ENCODE measurements around the gene INSR. TPM values are rescaled to one million over a fixed set of nuclear protein-coding genes. Genes with fewer than 3 reads are reported as not detected.
"Not testable (repeated sequence)": the region's sequence is repeated elsewhere in the genome, so short reads cannot be mapped to it uniquely, and the experiment has no call there.

The INSR gene
- 6.0 TPM for polyA plus RNA-seq (2013, experiment 1 of 2; ENCODE audit: insufficient read length)
- polyA plus RNA-seq (2013, experiment 2 of 2; ENCODE audit: insufficient read length), result 5.6 TPM

DNA sequence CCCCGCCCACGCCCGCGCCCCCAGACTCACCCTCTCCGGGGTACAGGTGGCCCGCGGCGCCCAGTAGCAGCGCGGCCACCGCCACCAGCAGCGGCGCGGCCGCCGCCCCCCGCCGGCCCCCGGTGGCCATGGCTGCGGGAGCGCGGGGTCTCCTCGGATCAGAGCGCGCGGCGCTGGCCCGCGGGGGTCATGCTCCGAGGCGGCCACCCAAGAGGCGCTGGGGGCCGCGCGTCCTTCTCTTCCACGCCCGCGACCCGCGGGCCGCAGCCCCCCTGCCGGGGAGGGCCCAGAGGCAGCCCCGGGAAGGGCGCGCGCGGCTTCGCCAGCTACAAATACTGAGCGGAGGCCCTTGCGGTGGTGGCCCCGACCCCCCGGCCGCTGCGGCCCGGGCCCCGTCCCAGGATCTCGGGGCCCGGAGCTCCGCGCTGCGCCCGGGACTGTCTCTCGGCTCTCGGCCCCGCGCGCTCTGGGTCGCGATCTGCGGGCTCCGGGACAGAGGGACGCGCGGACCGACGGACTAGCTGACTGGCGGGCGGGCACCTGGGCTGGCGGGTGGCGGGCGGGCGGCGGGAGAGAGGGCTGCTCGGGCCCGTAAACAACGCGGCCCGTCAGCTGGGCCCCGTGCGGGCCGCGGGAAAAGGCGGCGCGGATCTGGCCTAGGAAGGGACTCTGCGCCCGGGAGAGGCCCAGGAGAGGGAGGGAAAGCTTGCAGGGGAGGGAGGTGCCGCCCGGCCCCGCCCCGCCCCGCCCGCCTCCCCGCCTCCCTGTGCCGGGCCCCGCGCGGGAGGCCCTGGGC lies at the start of gene INSR:
Gene INSR, minus strand, starts transcription at position 653 of the 796 bp plus-strand sequence. Its CDS starts 523 bp downstream, at position 130.
- peak; percentile 90 for DNase-seq

- no peak for DNase-seq
Observed at GRCh38 chr19:7342143-7342542, 47.9 kb upstream of the INSR start.

- DNase-seq, result peak; percentile 69
Observed at GRCh38 chr19:7340959-7341837, 47.0 kb upstream of the INSR start.

DNA sequence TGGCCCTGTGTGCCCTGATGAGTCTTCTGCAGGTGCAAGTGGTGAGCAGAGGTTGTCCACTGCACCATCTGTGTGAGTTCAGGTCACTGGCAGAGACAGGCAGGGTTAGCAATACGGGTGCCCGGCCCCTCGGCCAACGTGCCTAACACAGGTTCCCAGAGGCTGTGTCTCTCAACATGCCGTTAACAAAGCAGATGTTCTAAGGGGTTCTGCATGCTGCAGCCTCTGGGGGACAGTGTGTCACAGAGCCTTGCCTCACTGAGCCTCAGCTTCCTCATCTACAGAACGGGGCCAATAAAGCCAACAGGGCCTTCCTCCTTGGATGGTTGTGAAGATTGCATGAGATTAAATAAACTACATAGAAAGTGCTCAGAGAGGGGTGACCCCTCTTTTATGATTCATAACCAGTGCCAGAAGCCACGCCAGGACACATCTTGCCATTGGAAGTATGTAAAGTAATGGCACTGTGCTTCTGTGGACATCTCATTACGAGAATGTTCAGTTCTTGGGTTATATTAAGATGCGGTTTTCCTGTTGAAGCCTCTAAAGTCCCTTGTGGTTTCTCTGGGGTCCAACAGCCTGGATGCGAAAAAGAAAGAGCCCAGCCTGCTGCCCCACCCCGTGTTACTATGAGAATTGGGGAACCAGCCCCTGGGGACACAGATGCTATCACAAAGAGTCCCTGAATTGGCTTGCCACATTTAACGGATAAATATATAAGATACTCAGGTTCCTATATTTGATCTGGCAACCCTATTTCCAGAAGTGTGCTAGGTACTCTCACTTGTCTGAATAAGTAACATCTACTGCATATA lies 43.4 kb upstream of the INSR start:
- DNase-seq, result no peak

DNA sequence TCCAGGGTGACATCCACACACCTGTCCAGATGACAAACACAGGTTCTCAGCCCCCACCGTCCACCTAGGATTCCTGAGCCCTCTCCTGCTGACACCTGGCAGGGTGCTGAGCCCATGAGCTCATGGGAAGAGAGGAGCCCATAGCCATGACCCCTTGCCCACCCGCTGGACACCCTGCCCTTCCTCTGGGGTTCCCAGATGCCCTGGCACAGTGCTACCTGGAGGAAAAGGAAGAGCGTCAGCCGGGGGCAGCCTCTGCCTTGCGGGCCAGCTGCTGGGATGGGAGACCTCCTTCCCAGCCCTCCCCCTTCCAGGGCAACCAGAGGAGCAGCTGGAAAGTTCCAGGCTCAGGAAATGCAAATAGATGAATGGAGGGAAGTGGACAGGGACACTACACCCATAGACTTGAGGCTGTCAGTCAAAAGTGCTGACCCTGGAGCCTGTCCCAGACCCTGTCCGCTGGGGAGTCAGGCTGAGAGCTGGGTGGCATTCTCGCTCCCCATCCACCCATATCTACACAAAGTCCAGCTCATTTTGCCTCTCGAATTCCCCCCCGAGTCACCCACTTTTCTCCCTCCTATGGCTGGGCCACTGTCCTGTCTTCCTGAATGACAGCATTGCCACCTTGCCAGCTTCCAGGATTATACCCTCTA lies 42.2 kb upstream of the INSR start:
- no peak for DNase-seq

DNA sequence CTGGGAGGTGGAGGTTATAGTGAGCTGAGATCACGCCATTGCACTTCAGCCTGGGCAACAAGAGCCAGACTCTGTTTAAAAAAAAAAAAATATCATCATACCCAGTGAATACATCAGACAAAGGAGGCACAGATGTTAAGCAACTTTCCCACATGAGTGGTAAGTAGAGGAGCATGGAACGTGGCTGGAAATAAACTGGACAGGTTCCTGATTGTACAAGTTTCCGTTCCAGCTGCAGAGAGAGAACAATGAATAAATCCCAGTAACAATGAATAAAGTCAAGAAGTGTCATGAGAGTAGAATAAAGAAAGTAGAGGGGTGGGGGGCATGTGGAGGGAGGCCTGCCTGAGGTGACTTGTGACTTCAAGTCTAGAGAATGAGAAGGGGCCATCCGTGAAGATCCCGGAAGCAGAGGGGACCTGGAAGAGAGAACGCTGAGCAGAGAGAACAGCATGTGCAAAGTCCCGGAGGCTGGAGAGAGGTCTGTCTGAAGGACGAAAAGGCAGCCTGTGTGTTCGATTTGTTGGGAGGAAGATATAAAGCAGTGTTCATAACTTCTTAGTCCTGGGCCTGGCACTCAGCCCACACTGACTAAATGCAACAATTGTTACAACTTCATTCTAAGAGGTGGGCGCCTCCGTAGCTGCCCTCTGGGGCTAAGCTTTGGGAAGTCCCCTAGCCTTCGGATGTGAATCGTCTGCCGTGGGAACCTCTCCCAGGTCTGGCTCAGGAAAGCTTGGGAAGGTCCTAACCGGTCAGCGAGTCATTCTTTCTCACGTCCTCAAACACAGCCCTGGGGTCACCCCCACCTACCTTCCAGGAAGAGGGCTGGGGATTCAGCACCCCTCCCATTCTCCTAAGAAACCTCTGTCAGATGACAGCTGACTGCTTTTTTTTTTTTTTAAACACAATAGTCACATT lies 39.2 kb upstream of the INSR start:
- no peak for DNase-seq

DNA sequence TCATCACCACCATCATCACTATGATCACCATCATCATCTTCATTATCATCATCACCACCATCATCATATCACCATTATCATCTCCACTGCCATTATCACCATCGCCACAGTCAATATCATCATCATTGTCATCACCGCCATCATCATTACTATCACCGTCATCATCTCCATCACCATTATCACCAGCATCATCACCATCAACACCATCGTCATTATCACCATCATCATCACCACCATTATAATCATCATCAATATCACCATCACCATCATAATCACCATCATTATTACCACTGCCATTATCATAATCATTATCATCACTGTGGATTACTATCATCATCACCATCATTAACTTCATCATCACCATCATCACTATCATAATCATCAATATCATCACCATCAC lies 37.2 kb upstream of the INSR start:
- DNase-seq, result no peak

GRCh38 chr19:7328647-7329046 lies 34.4 kb upstream of the INSR start:
- DNase-seq, result no peak

GRCh38 chr19:7327802-7328201 lies 33.6 kb upstream of the INSR start:
- DNase-seq, result no peak

- DNase-seq, result no peak
Observed at GRCh38 chr19:7326105-7326877, 32.1 kb upstream of the INSR start.

- DNase-seq, result no peak
Observed at GRCh38 chr19:7318176-7318575, 24.0 kb upstream of the INSR start.

GRCh38 chr19:7312816-7313215 lies 18.6 kb upstream of the INSR start:
- DNase-seq, result no peak

- no peak for DNase-seq
Observed at GRCh38 chr19:7311911-7312310, 17.7 kb upstream of the INSR start.

GRCh38 chr19:7308327-7308726 lies 14.1 kb upstream of the INSR start:
- not testable (repeated sequence) for DNase-seq

DNA sequence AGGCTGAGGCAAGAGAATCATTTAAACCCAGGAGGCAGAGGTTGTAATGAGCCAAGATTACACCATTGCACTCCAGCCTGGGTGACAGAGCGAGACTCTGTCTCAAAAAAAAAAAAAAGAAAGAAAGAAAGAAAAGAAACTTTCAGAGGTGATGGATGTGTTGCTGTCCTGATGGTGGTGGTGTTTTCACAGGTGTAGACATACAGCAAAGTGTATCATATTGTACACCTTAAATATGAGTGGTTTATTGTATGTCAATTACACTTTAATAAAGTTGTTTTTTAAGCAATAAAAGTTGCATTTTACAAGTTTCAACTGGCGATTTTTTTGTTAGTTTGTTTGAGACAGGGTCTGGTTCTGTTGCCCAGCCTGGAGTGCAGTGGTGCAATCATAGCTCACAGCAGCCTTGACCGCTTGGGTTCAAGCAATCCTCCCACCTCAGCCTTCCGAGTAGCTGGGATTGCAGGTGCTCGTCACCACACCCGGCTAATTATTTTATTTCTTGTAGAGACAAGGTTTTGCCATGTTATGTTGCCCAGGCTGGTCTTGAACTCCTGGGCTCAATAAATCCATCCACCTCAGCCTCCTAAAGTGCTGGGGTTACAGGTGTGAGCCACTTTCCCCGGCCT lies 13.5 kb upstream of the INSR start:
- no peak for DNase-seq

GRCh38 chr19:7304200-7304599 lies 10.0 kb upstream of the INSR start:
- no peak for DNase-seq

GRCh38 chr19:7303470-7303869 lies 9.3 kb upstream of the INSR start:
- DNase-seq, result no peak

- DNase-seq, result no peak
Observed at GRCh38 chr19:7301525-7301924, 7.3 kb upstream of the INSR start.

- no peak for DNase-seq
Observed at GRCh38 chr19:7297742-7298141, 3.5 kb upstream of the INSR start.
